SK-N-SH (cell line): ENCODE measurements around the gene DDC. TPM values are rescaled to one million over a fixed set of nuclear protein-coding genes. Genes with fewer than 3 reads are reported as not detected.

Experiments used
- CTCF ChIA-PET: fragments of 300-600, 350-600 bp; formaldehyde crosslinking; extraction: SDS; loops from one replicate; lab custom pipeline; 2021; lab: Yijun Ruan, JAX
- POLR2A ChIA-PET: fragments of 350-600 bp; sonication (Branson Sonifier 250); formaldehyde crosslinking; extraction: SDS; loops from one replicate; lab custom pipeline; 2020; ENCODE audit warnings: antibody characterized with exemption, inconsistent platforms; lab: Yijun Ruan, JAX
- DNase-seq: peaks from one replicate; pipeline ENCODE4 v3.0.0; 2012
- H2AFZ ChIP-seq: fragments of 200-600 bp; sonication (generic); 2 replicates; pipeline ENCODE4 v1.8.1; 2016; ENCODE audit warnings: antibody characterized with exemption, mild to moderate bottlenecking, low read depth
- H3F3A ChIP-seq: fragments of 200-600 bp; sonication (generic); replicated peaks from 2 replicates; pipeline ENCODE3; 2016; ENCODE audit warnings: antibody characterized with exemption, mild to moderate bottlenecking; ENCODE audit not compliant: insufficient read depth
- H3K27ac ChIP-seq, 2 experiments: fragments of 200-500 bp in 1 of 2; fragments of 200-600 bp in 1 of 2; sonication (Bioruptor generic) in 1 of 2; sonication (generic), shearing (Covaris generic) in 1 of 2; 2 replicates each; pipeline versions ENCODE4 v1.5.1 to v1.6.1; 2014 to 2016; ENCODE audit warnings: low read depth in 2 of 2, inconsistent platforms in 1 of 2, low read length in 1 of 2, mild to moderate bottlenecking in 1 of 2, mixed read lengths in 1 of 2
- H3K27me3 ChIP-seq: fragments of 200-600 bp; sonication (generic), shearing (Covaris generic); 2 replicates; pipeline ENCODE4 v1.6.1; 2016; ENCODE audit warnings: mixed run types; ENCODE audit not compliant: insufficient read depth
- H3K36me3 ChIP-seq, 2 experiments: fragments of 200-500 bp in 1 of 2; fragments of 200-600 bp in 1 of 2; sonication (Bioruptor generic) in 1 of 2; sonication (generic) in 1 of 2; replicated peaks in 1 of 2; 2 replicates each; pipeline versions ENCODE3 to v1.5.1; 2014 to 2016; ENCODE audit warnings: low read length in 1 of 2, mild to moderate bottlenecking in 1 of 2; ENCODE audit not compliant: insufficient read depth in 2 of 2, control insufficient read depth in 1 of 2
- H3K4me1 ChIP-seq, 2 experiments: fragments of 200-500 bp in 1 of 2; fragments of 200-600 bp in 1 of 2; sonication (Bioruptor generic) in 1 of 2; sonication (generic), shearing (Covaris generic) in 1 of 2; 2 replicates each; pipeline versions ENCODE4 v1.5.1 to v1.6.1; 2014 to 2016; ENCODE audit warnings: low read depth in 1 of 2, low read length in 1 of 2, mixed run types in 1 of 2; ENCODE audit not compliant: insufficient read depth in 2 of 2, control insufficient read depth in 1 of 2
- H3K4me2 ChIP-seq: fragments of 200-600 bp; sonication (generic), shearing (Covaris generic); 2 replicates; pipeline ENCODE4 v1.6.1; 2017; ENCODE audit warnings: mixed run types
- H3K4me3 ChIP-seq, 2 experiments: fragments of 200-500 bp in 1 of 2; fragments of 200-600 bp in 1 of 2; sonication (Bioruptor generic) in 1 of 2; sonication (generic), shearing (Covaris generic) in 1 of 2; 2 replicates each; pipeline versions ENCODE4 v1.5.1 to v1.8.1; 2014 to 2016; ENCODE audit warnings: low read depth in 2 of 2, inconsistent platforms in 1 of 2, low read length in 1 of 2, mild to moderate bottlenecking in 1 of 2, mixed read lengths in 1 of 2, moderate library complexity in 1 of 2
- H3K79me2 ChIP-seq: fragments of 200-600 bp; sonication (generic); 2 replicates; pipeline ENCODE4 v1.8.1; 2017; ENCODE audit warnings: mild to moderate bottlenecking; ENCODE audit not compliant: insufficient read depth
- H3K9ac ChIP-seq: fragments of 200-600 bp; sonication (generic); 2 replicates; pipeline ENCODE4 v1.6.1; 2017; ENCODE audit warnings: mixed run types
- H3K9me2 ChIP-seq: fragments of 200-600 bp; sonication (generic); 2 replicates; pipeline ENCODE4 v1.6.1; 2017; ENCODE audit warnings: mixed run types
- H3K9me3 ChIP-seq: fragments of 200-600 bp; sonication (generic); 2 replicates; pipeline ENCODE4 v1.6.1; 2017; ENCODE audit warnings: mixed run types, mild to moderate bottlenecking, moderate library complexity
- H4K20me1 ChIP-seq: fragments of 200-600 bp; sonication (generic); 2 replicates; pipeline ENCODE4 v1.6.1; 2017; ENCODE audit warnings: mild to moderate bottlenecking, mixed run types; ENCODE audit not compliant: insufficient read depth
- CHD2 ChIP-seq: fragments of 150-350 bp; IDR thresholded peaks from 2 replicates; pipeline ENCODE4 v1.6.1; 2018; ENCODE audit warnings: low read length; ENCODE audit not compliant: partially characterized antibody
- CTCF ChIP-seq: fragments of 200-600 bp; sonication (generic); IDR thresholded peaks from 2 replicates; pipeline ENCODE4 v1.6.1; 2017; ENCODE audit warnings: antibody characterized with exemption, mild to moderate bottlenecking, moderate library complexity
- ELF1 ChIP-seq: IDR thresholded peaks from 2 replicates; pipeline ENCODE4 v1.4.0; 2012
- FOXJ3 ChIP-seq: sonication (generic); formaldehyde crosslinking; IDR thresholded peaks from 2 replicates; pipeline ENCODE4 v1.5.1; 2020; ENCODE audit warnings: mild to moderate bottlenecking, missing genetic modification reagents
- JUND ChIP-seq: IDR thresholded peaks from 2 replicates; pipeline ENCODE4 v1.4.0; 2012
- MAX ChIP-seq: IDR thresholded peaks from 2 replicates; pipeline ENCODE4 v1.4.0; 2012; ENCODE audit warnings: low read depth
- MEF2A ChIP-seq: IDR thresholded peaks from 2 replicates; pipeline ENCODE4 v1.4.0; 2012; ENCODE audit warnings: low read depth, borderline replicate concordance
- MXI1 ChIP-seq: IDR thresholded peaks from 2 replicates; pipeline ENCODE4 v1.6.1; 2012; ENCODE audit warnings: mild to moderate bottlenecking, low read depth, low read length, improper control_type of control experiment
- NFIC ChIP-seq: IDR thresholded peaks from 2 replicates; pipeline ENCODE4 v1.4.0; 2012; ENCODE audit warnings: borderline replicate concordance
- PBX3 ChIP-seq: IDR thresholded peaks from 2 replicates; pipeline ENCODE4; 2012
- POLR2AphosphoS5 ChIP-seq: IDR thresholded peaks from 2 replicates; pipeline ENCODE4 v1.6.1; 2012; ENCODE audit warnings: low read depth, low read length
- RAD21 ChIP-seq: IDR thresholded peaks from 2 replicates; pipeline ENCODE4 v1.6.1; 2012; ENCODE audit warnings: mild to moderate bottlenecking, low read length
- RCOR1 ChIP-seq: fragments of 150-350 bp; IDR thresholded peaks from 2 replicates; pipeline ENCODE4 v1.6.1; 2017; ENCODE audit warnings: antibody characterized with exemption, low read length
- SIN3A ChIP-seq: IDR thresholded peaks from 2 replicates; pipeline ENCODE4 v1.6.1; 2012; ENCODE audit warnings: low read depth, mild to moderate bottlenecking, low read length, moderate library complexity, borderline replicate concordance
- TCF12 ChIP-seq: IDR thresholded peaks from 2 replicates; pipeline ENCODE4 v1.4.0; 2012
- TEAD4 ChIP-seq: IDR thresholded peaks from 2 replicates; pipeline ENCODE4 v1.4.0; 2012; ENCODE audit warnings: mild to moderate bottlenecking, borderline replicate concordance; ENCODE audit not compliant: insufficient read depth
- ZBTB33 ChIP-seq: IDR thresholded peaks from 2 replicates; pipeline ENCODE4 v1.4.0; 2012; ENCODE audit warnings: low read depth, borderline replicate concordance
- WGBS: methylation state at CpG from one replicate; pipeline ENCODE4 v1.1.6; 2017; ENCODE audit warnings: low lambda C conversion rate; 5-methylcytosine and 5-hydroxymethylcytosine counted together
- polyA plus RNA-seq, 3 experiments: library from polyadenylated mRNA; depleted of rRNA; stranded (reverse); fragments of >200 nt; gene quantifications; 2 replicates each; pipeline ENCODE4 v1.2.3, GENCODE V29; 2012

DDC gene
- polyA plus RNA-seq, 1 of the 3 experiments (the other 2 are of a cell fraction) = 1.8 TPM

GRCh38 chr7:50411332-50411731 lies 153.9 kb downstream of the DDC start:
- H3K79me2 ChIP-seq = no peaks in the 10 kb centered on the region
- ChIA-PET POLR2A (no interaction called here), CTCF (interaction anchor here (0.6 to 18.1 kb wide), 5 partner anchors 20 to 724 kb away, joined by 3 to 353 read pairs (median 3); partner anchors contain the start of gene FIGNL1)
- peaks cover 16% of the 10 kb centered on the region; the same call in 1 of the 2 replicates for H3K27me3 ChIP-seq
- no peaks in the 10 kb centered on the region for H3F3A ChIP-seq
- H3K4me1 ChIP-seq = no peaks in the 10 kb centered on the region; a peak in 1 of 4 replicates
- H2AFZ ChIP-seq = no peak overlapping the region
- H3K36me3 ChIP-seq = no peaks in the 10 kb centered on the region
- H3K4me2 ChIP-seq = no peak overlapping the region
- H3K9me2 ChIP-seq = no peaks in the 10 kb centered on the region
- H4K20me1 ChIP-seq = no peaks in the 10 kb centered on the region
- DNase-seq = no peak
- 54% methylated on average over 6 of the region's 6 CpGs for WGBS
- no peaks in the 10 kb centered on the region for H3K9me3 ChIP-seq
- H3K9ac ChIP-seq = no peak overlapping the region
- H3K4me3 ChIP-seq = no peak overlapping the region
- TF ChIP-seq PBX3 (no peak), RCOR1 (no peak), MAX (no peak), FOXJ3 (CRISPR knock-in tag) (no peak), CHD2 (no peak), TCF12 (no peak), TEAD4 (no peak), POLR2AphosphoS5 (no peak), ZBTB33 (no peak), ELF1 (no peak), CTCF (no peak), JUND (no peak), MEF2A (no peak), SIN3A (no peak), MXI1 (no peak), NFIC (no peak), RAD21 (no peak)
- H3K27ac ChIP-seq = no peak overlapping the region
